GM12892 (cell line): ENCODE data around the gene ADM5.
"Not testable (repeated sequence)": the region's sequence is repeated elsewhere in the genome, so short reads cannot be mapped to it uniquely, and the experiment has no call there.

Experiments used
- DNase-seq: peaks from one replicate; pipeline ENCODE4 v3.0.0; 2011; ENCODE audit not compliant: insufficient read length
- FAIRE-seq: peaks from 2 replicates; lab custom pipeline; 2011; peaks lifted over from hg19 to GRCh38; lab: Jason Lieb, UNC
- POLR2A ChIP-seq: IDR thresholded peaks from 2 replicates; pipeline ENCODE4 v1.6.1; 2011; ENCODE audit warnings: low read depth, low read length, control low read depth
- POLR2AphosphoS5 ChIP-seq: IDR thresholded peaks from 2 replicates; pipeline ENCODE4 v1.6.1; 2011; ENCODE audit warnings: low read depth, low read length, control low read depth
- TAF1 ChIP-seq: IDR thresholded peaks from 2 replicates; pipeline ENCODE4 v1.6.1; 2011; ENCODE audit warnings: low read depth, mild to moderate bottlenecking, control low read depth, low read length, borderline replicate concordance

ADM5 gene

GRCh38 chr19:49718511-49718910 is 29.1 kb downstream of the ADM5 start:
- no peak for DNase-seq
- no peak for FAIRE-seq
- TF ChIP-seq TAF1 (no peak), POLR2AphosphoS5 (no peak), POLR2A (no peak)

- DNase-seq, result no peak
- FAIRE-seq, result no peak
- TF ChIP-seq POLR2AphosphoS5, result no peak
- no peak for TF ChIP-seq POLR2A
- no peak for TF ChIP-seq TAF1
These were observed 29.6 kb downstream of the ADM5 start for GRCh38 chr19:49718991-49719390.

GRCh38 chr19:49719420-49719819 is 30.0 kb downstream of the ADM5 start:
- not testable (repeated sequence) for FAIRE-seq, DNase-seq

GRCh38 chr19:49727217-49728030 is 38.0 kb downstream of the ADM5 start:
- DNase-seq (no peak), FAIRE-seq (no peak)

GRCh38 chr19:49730166-49730565 is 40.8 kb downstream of the ADM5 start:
- DNase-seq, result no peak
- FAIRE-seq, result no peak
- no peak for TF ChIP-seq TAF1
- no peak for TF ChIP-seq POLR2A
- no peak for TF ChIP-seq POLR2AphosphoS5

More at GRCh38 chr19:49727217-49728030, 38.0 kb downstream of the ADM5 start:
- TF ChIP-seq POLR2A (no peak), TAF1 (no peak), POLR2AphosphoS5 (no peak)

GRCh38 chr19:49738268-49738667 is 48.9 kb downstream of the ADM5 start:
- FAIRE-seq (no peak), DNase-seq (no peak)
- TF ChIP-seq POLR2AphosphoS5, result no peak
- TF ChIP-seq POLR2A, result no peak
- TF ChIP-seq TAF1, result no peak

GRCh38 chr19:49739098-49739497 is 49.7 kb downstream of the ADM5 start:
- DNase-seq, result no peak
- TF ChIP-seq POLR2AphosphoS5 (no peak), TAF1 (no peak)
- FAIRE-seq, result no peak

GRCh38 chr19:49739933-49740332 is 50.5 kb downstream of the ADM5 start:
- no peak for TF ChIP-seq POLR2A
- no peak for TF ChIP-seq TAF1
- no peak for TF ChIP-seq POLR2AphosphoS5
- DNase-seq, result no peak
- FAIRE-seq, result no peak
